GM10266 (cell line): ENCODE measurements around the gene TTK.
"Not testable (repeated sequence)": the region's sequence is repeated elsewhere in the genome, so short reads cannot be mapped to it uniquely, and the experiment has no call there.

Source experiments
- DNase-seq: peaks from one replicate; pipeline ENCODE4 v3.0.0; 2012; ENCODE audit errors: extremely low spot score
- TF ChIP-seq, protein P1 (sequence below): IDR thresholded peaks from 2 replicates; pipeline ENCODE4 v1.5.1; 2012; ENCODE audit warnings: mild to moderate bottlenecking, low read depth; ENCODE audit not compliant: control insufficient read depth, insufficient read depth; ENCODE audit errors: missing control alignments

TTK gene

DNA sequence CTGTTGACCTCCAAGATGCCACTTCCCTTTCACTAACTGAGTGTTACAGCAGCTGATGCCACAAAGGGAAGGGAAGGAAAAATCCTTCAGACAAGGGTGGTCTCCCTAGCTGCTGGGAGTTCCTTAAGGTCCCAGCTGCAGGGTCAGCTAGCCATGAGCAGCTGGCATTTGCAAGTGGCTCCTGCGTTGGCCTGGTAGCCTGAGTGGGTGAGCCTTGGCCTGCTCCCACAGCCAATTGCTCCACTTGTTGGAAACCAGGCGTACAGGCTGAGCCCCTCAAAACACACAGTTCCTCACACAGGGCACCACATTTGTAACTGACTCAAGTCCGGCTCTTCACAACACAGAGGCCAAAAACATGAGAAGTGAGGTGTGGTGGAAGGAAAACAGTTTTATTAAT lies 16.7 kb downstream of the TTK start:
- DNase-seq: no peak
- TF ChIP-seq, protein P1, sequence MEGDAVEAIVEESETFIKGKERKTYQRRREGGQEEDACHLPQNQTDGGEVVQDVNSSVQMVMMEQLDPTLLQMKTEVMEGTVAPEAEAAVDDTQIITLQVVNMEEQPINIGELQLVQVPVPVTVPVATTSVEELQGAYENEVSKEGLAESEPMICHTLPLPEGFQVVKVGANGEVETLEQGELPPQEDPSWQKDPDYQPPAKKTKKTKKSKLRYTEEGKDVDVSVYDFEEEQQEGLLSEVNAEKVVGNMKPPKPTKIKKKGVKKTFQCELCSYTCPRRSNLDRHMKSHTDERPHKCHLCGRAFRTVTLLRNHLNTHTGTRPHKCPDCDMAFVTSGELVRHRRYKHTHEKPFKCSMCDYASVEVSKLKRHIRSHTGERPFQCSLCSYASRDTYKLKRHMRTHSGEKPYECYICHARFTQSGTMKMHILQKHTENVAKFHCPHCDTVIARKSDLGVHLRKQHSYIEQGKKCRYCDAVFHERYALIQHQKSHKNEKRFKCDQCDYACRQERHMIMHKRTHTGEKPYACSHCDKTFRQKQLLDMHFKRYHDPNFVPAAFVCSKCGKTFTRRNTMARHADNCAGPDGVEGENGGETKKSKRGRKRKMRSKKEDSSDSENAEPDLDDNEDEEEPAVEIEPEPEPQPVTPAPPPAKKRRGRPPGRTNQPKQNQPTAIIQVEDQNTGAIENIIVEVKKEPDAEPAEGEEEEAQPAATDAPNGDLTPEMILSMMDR: no peak

DNA sequence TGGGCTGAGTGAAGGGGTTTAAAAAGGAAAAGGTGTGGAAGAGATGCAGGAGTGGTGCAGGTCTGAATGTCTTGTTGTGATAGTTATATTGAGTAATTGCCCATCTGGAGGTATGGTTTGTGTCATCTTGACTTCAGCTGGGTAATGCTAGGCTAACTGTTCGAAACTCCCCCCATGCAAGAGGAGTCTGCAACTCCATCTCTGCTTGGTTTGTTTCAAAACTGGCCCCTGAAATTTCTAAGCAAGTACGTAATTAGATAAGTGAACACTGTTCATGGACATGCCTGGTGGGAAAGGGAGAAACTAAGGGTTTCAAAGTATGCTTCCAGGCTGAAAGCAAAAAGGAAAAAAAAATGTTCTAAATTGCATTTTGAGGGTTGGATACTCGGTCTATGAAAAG lies 17.1 kb downstream of the TTK start:
- TF ChIP-seq, protein P1: no peak
- no peak for DNase-seq

DNA sequence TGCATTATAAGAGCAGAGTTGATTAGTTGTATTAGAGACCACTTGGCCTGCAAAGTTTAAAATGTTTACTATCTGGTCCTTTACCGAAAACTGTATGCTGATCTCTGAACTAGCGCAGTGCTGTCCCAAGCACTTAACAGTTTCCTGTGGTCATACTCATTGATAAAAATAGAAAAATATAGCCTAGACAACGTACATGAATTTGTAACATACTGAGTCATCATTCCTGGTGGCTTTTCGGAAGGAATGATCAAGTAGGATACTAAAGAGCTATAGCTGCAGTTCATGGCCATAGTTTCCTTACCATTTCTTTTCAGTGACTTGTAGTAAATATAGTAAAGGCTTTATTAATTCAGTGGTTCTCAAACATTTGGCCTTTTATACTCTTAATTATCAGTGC lies 18.4 kb downstream of the TTK start:
- TF ChIP-seq, protein P1: no peak
- DNase-seq: no peak

DNA sequence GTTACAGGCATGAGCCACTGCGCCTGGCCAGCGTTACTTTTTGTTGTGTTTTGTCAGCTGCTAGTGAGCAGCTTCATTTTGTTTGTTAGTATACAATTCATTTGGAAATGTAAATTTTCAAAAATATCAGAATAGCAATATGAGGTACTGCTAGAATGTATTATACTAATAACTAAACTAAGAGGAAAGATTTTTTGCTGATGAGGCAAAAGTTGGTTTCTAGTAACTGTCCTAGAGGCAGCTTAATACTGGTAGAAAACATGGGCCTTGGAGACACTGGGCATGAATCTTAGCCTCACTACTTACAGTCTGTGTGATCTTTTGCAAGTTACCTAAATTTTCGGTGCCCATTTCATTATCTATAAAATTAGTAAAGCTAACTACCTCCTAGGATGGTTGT lies 24.1 kb downstream of the TTK start:
- no peak for DNase-seq
- TF ChIP-seq, protein P1: no peak

DNA sequence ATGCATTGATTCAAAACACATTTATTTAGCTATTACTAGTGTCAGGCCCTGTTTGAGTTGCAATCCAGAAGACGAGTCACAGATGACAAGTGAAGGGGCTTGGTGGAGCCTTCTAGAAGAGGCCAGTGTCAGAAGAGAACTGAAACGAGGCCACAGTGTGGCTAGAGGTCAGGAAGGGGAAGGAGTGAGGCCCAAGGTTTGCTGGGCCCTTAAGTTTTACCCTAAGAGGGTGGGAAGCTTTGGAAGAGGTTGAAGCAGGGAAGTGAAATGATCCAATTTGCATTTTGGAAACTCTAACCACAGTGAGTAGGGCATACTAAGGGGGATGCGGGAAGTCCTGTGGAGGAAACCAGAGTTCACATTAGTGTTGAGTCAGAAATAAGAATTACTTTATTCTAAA lies 25.0 kb downstream of the TTK start:
- TF ChIP-seq, protein P1: no peak
- peak; percentile 9 for DNase-seq

DNA sequence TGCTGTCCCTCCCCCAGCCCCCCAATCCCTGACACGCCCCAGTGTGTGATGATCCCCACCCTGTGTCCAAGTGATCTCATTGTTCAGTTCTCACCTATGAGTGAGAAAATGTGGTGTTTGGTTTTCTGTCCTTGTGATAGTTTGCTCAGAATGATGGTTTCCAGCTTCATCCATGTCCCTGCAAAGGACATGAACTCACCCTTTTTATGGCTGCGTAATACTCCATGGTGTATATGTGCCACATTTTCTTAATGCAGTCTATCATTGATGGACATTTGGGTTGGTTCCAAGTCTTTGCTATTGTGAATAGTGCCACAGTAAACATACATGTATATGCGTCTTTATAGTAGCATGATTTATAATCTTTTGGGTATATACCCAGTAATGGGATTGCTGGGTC lies 43.8 kb downstream of the TTK start:
- DNase-seq: not testable (repeated sequence)

- TF ChIP-seq, protein P1: no peak
These were observed 56.3 kb downstream of the TTK start for GRCh38 chr6:80060774-80061173.

DNA sequence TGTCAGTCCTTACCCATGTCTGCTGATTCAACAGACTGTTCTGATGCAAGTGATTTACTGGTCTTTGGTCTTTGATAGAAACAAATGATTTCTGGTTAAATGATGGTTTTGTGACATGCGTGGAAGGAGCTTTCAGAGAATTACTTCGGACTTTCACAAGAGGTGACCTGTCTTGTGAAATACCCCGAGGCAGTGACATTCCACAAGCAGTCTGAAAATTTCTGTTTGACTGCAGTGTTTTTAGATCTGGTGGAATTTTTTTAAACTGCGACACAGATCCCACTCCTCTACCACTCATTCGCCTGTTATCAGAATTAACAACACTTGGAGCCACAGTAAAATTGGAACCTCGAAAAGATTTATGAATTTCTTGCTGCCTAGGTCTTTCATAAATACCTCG lies 63.7 kb downstream of the TTK start:
- DNase-seq: not testable (repeated sequence)

More at GRCh38 chr6:80060774-80061173, 56.3 kb downstream of the TTK start:
- no peak for DNase-seq

DNA sequence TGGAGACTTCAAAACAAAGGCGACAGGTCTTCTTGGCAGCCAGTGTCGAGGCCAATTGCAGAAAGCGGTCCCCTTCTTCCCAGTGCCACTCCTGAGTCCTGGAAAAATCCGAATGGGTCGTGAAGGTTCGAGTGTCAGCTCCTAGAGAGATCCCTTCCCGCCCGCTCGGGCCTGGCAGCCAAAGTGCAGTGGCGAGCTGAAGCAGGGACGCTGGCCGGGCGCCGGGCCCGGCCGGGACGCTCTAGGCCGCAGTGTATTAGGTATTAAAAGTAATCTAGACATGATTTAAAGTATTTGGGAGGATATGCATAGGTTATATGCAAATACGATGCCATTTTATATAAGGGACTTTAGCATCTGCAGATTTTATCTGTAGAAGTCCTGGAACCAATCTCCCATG lies 66.0 kb downstream of the TTK start:
- DNase-seq: not testable (repeated sequence)
